Endothelial cell of umbilical vein (primary cell): ENCODE data around the gene ABCG2. TPM values are rescaled to one million over a fixed set of nuclear protein-coding genes. Genes with fewer than 3 reads are reported as not detected.

Experiments used
- BruUV-seq: library from RNA; stranded (reverse); fragments of 400-500 nt; replicated peaks from 2 replicates; lab custom pipeline; 2021; lab: Mats Ljungman, UMichigan
- CTCF ChIA-PET: fragments of 300-600, 350-600 bp; sonication (Branson Sonifier 250); formaldehyde crosslinking; loops from one replicate; lab custom pipeline; 2021; ENCODE audit warnings: antibody characterized with exemption, inconsistent platforms; lab: Charles Lee
- POLR2A ChIA-PET: fragments of 300-600, 350-600 bp; sonication (Branson Sonifier 250); formaldehyde crosslinking; loops from one replicate; lab custom pipeline; 2021; ENCODE audit warnings: antibody characterized with exemption, inconsistent platforms; lab: Charles Lee
- DNase-seq: peaks from one replicate; pipeline ENCODE4 v3.0.0-alpha.2; 2011; ENCODE audit warnings: low read depth, low spot score
- FAIRE-seq: peaks from 2 replicates; lab custom pipeline; 2011; peaks lifted over from hg19 to GRCh38; lab: Jason Lieb, UNC
- H2AFZ ChIP-seq: 2 replicates; pipeline ENCODE4 v1.6.0; 2012; ENCODE audit warnings: low read depth, low read length, control low read depth, inconsistent platforms
- H3K27ac ChIP-seq: 2 replicates; pipeline ENCODE4 v1.5.1; 2011; ENCODE audit warnings: low read depth, mild to moderate bottlenecking, control low read depth, low read length, moderate library complexity; ENCODE audit not compliant: insufficient read depth
- H3K27me3 ChIP-seq, 2 experiments: 2 replicates each; pipeline versions ENCODE4 v1.6.0 to v1.6.1; 2011; ENCODE audit warnings: low read length in 2 of 2, mixed read lengths in 1 of 2; ENCODE audit not compliant: control insufficient read depth in 2 of 2, insufficient read depth in 2 of 2
- H3K36me3 ChIP-seq, 2 experiments: 2 replicates in 1 of 2; 3 replicates in 1 of 2; pipeline ENCODE4 v1.5.1; 2011; ENCODE audit warnings: low read length in 2 of 2, mild to moderate bottlenecking in 1 of 2, moderate library complexity in 1 of 2; ENCODE audit not compliant: control insufficient read depth in 2 of 2, insufficient read depth in 2 of 2; ENCODE audit errors: extremely low read depth in 1 of 2
- H3K4me1 ChIP-seq: 3 replicates; pipeline ENCODE4 v1.5.1; 2011; ENCODE audit warnings: mild to moderate bottlenecking, low read length; ENCODE audit not compliant: control insufficient read depth, insufficient read depth; ENCODE audit errors: extremely low read depth
- H3K4me2 ChIP-seq: 2 replicates; pipeline ENCODE4 v1.6.1; 2011; ENCODE audit warnings: low read length, control low read depth, mixed read lengths; ENCODE audit not compliant: insufficient read depth
- H3K4me3 ChIP-seq, 3 experiments: fragments of 200-600 bp in 1 of 3; sonication (generic), shearing (Covaris generic) in 1 of 3; replicated peaks in 1 of 3; 2 replicates each; pipeline ENCODE4 v1.5.1; 2011 to 2016; ENCODE audit warnings: control low read depth in 3 of 3, low read length in 3 of 3, mild to moderate bottlenecking in 2 of 3, inconsistent platforms in 1 of 3, low read depth in 1 of 3, moderate library complexity in 1 of 3; ENCODE audit not compliant: insufficient read depth in 1 of 3
- H3K79me2 ChIP-seq: 2 replicates; pipeline ENCODE4 v1.6.0; 2012; ENCODE audit warnings: low read length, inconsistent platforms; ENCODE audit not compliant: control insufficient read depth, insufficient read depth
- H3K9ac ChIP-seq: replicated peaks from 2 replicates; pipeline ENCODE3; 2011; ENCODE audit warnings: low read length, control low read depth; ENCODE audit not compliant: insufficient read depth; ENCODE audit errors: extremely low read depth
- H3K9me1 ChIP-seq: replicated peaks from 3 replicates; pipeline ENCODE4 v1.6.0; 2011; ENCODE audit warnings: mild to moderate bottlenecking, low read length; ENCODE audit not compliant: control insufficient read depth, insufficient read depth; ENCODE audit errors: extremely low read depth
- H3K9me3 ChIP-seq: replicated peaks from 2 replicates; pipeline ENCODE4 v1.5.1; 2012; ENCODE audit warnings: low read length, inconsistent platforms; ENCODE audit not compliant: control insufficient read depth, insufficient read depth
- H4K20me1 ChIP-seq: replicated peaks from 2 replicates; pipeline ENCODE3; 2011; ENCODE audit warnings: mild to moderate bottlenecking, low read length; ENCODE audit not compliant: control insufficient read depth, insufficient read depth; ENCODE audit errors: extremely low read depth
- EZH2 ChIP-seq: IDR thresholded peaks from 2 replicates; pipeline ENCODE4 v1.6.1; 2012; ENCODE audit warnings: borderline replicate concordance, low read depth, mild to moderate bottlenecking, moderate library complexity, low read length, inconsistent platforms; ENCODE audit not compliant: severe bottlenecking
- FOS ChIP-seq: IDR thresholded peaks from 2 replicates; pipeline ENCODE4 v1.6.1; 2011; ENCODE audit warnings: mild to moderate bottlenecking, low read length, moderate library complexity, borderline replicate concordance; ENCODE audit not compliant: insufficient read depth
- GATA2 ChIP-seq: IDR thresholded peaks from 2 replicates; pipeline ENCODE4 v1.7.0; 2011; ENCODE audit warnings: low read depth, mild to moderate bottlenecking, moderate library complexity, mixed read lengths, low read length; ENCODE audit not compliant: insufficient read length, insufficient read depth
- JUN ChIP-seq: IDR thresholded peaks from 2 replicates; pipeline ENCODE4 v1.6.1; 2011; ENCODE audit warnings: borderline replicate concordance, low read depth; ENCODE audit not compliant: insufficient read length, insufficient read depth
- MYC ChIP-seq: IDR thresholded peaks from one replicate; pipeline ENCODE4 v1.6.1; 2011; ENCODE audit warnings: mild to moderate bottlenecking, low read depth, low read length
- POLR2A ChIP-seq: IDR thresholded peaks from 2 replicates; pipeline ENCODE4 v1.6.1; 2012; ENCODE audit warnings: low read depth, mild to moderate bottlenecking, control low read depth, low read length
- POLR2AphosphoS5 ChIP-seq: IDR thresholded peaks from 2 replicates; pipeline ENCODE4 v1.6.1; 2012; ENCODE audit warnings: low read depth, mild to moderate bottlenecking, control low read depth, low read length, moderate library complexity; ENCODE audit not compliant: insufficient read depth
- dilution Hi-C: fragments of 300-500 bp; cut with MboI; formaldehyde crosslinking; loops from one replicate; pipeline ENCODE4 v1.15.0; 2019; ENCODE audit warnings: low sequenced_read_pairs; ENCODE audit not compliant: extremely low pct_ligation_motif_present
- intact Hi-C: fragments of 100-400 bp; cut with micrococcal nuclease; formaldehyde crosslinking; loops from one replicate; pipeline ENCODE4 v1.10.0; 2022
- polyA plus RNA-seq, 4 experiments: library from polyadenylated mRNA; depleted of rRNA in 3 of 4; stranded (reverse) in 3 of 4; unstranded in 1 of 4; fragments of >200 nt; gene quantifications; 2 replicates each; pipeline versions ENCODE4 v1.2.1 to v1.2.3, GENCODE V29; 2011 to 2012; ENCODE audit warnings: missing spikeins in 1 of 4
- total RNA-seq: library from RNA; stranded (reverse); gene quantifications from 2 replicates; pipeline ENCODE4 v1.2.3, GENCODE V29; 2021
- TF ChIP-seq, protein P1 (sequence below), 2 donors: IDR thresholded peaks; 1 replicate in 1 of 2; 2 replicates in 1 of 2; pipeline ENCODE4 v1.5.1; 2011; ENCODE audit warnings: low read length in 2 of 2, mild to moderate bottlenecking in 2 of 2, moderate library complexity in 2 of 2, control low read depth in 1 of 2, inconsistent platforms in 1 of 2, low read depth in 1 of 2; ENCODE audit not compliant: insufficient read depth in 1 of 2; ENCODE audit errors: extremely low read depth in 1 of 2
- TF ChIP-seq, protein P2 (sequence below): IDR thresholded peaks from 2 replicates; pipeline ENCODE4 v1.6.1; 2011; ENCODE audit not compliant: insufficient read depth, insufficient read length

Gene ABCG2
- total and polyA plus RNA-seq, 2 donors (not counting 3 experiments of a cell fraction or from before 2014, with no cell fraction given) = 3.4 to 5.0 TPM

DNA sequence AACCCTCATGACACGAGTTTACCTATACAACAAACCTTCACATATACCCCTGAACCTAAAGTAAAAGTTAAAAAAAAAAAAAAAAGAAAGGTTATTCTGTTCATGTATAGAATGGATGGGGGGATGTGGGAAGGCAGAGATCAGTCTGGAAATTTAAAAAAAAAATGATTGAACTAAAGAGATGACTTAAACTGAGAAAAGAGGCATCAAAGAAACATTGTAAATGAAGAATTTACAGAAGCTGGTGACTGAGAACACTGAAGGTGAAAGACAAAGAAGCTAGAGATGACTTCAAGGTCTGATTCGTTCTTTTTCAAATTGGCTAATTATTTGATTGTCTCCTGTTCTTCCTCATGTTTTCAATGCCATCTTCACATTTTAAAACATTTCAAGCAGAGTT is 12.8 kb upstream of the ABCG2 start:
- CTCF ChIA-PET = no interaction called here
- Histone ChIP-seq H3K4me1 (no peaks in the 10 kb centered on the region), H3K4me3 (no peak overlapping the region), H3K79me2 (no peaks in the 10 kb centered on the region), H3K4me2 (no peak overlapping the region), H3K27ac (no peak overlapping the region), H2AFZ (no peak overlapping the region), H3K36me3 (no peaks in the 10 kb centered on the region), H4K20me1 (no peaks in the 10 kb centered on the region), H3K27me3 (no peaks in the 10 kb centered on the region), H3K9me1 (no peaks in the 10 kb centered on the region), H3K9me3 (no peaks in the 10 kb centered on the region), H3K9ac (no peak overlapping the region)
- TF ChIP-seq JUN (no peak), POLR2A (no peak), MYC (no peak), FOS (no peak)
- TF ChIP-seq, protein P1, sequence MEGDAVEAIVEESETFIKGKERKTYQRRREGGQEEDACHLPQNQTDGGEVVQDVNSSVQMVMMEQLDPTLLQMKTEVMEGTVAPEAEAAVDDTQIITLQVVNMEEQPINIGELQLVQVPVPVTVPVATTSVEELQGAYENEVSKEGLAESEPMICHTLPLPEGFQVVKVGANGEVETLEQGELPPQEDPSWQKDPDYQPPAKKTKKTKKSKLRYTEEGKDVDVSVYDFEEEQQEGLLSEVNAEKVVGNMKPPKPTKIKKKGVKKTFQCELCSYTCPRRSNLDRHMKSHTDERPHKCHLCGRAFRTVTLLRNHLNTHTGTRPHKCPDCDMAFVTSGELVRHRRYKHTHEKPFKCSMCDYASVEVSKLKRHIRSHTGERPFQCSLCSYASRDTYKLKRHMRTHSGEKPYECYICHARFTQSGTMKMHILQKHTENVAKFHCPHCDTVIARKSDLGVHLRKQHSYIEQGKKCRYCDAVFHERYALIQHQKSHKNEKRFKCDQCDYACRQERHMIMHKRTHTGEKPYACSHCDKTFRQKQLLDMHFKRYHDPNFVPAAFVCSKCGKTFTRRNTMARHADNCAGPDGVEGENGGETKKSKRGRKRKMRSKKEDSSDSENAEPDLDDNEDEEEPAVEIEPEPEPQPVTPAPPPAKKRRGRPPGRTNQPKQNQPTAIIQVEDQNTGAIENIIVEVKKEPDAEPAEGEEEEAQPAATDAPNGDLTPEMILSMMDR (IDR thresholded peaks at IDR 0.05; ENCODE audit: extremely low read depth in 1 of 2, insufficient read depth in 1 of 2, low read depth in 1 of 2, low read length in 2 of 2) = no peak
- DNase-seq (no peak), FAIRE-seq (no peak)
- dilution Hi-C loops (no loop called here), intact Hi-C loops (no loop called here)
- POLR2A ChIA-PET = no interaction called here
- no TSS peak for BruUV-seq

DNA sequence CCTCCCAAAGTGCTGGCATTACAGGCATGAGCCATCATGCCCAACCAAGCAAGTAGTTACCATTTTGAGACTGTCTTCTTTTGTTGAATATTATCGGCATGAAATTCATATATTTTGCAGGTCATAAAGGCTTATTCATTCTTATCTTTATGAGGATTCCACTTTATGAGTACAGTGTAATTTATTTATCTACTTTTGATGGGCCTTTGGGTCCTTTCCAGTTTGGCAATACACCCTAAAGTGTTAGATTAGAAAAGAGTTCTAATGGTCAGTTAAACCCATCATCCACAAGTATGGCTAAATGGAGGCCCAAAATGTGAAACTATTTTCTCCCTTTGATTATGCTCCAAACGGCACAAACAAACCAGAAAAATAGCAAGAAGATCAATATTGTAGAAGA is 10.9 kb upstream of the ABCG2 start:
- ChIA-PET POLR2A (interaction anchor here (0.7 kb wide), 1 partner anchor 19 kb away, joined by 5 read pairs; no protein-coding TSS in a partner anchor), CTCF (no interaction called here)
- TF ChIP-seq MYC (no peak), FOS (no peak), POLR2AphosphoS5 (no peak), EZH2 (no peak), GATA2 (no peak), JUN (no peak), POLR2A (no peak)
- TF ChIP-seq, protein P1 (IDR thresholded peaks at IDR 0.05; ENCODE audit: extremely low read depth in 1 of 2, insufficient read depth in 1 of 2, low read depth in 1 of 2, low read length in 2 of 2) = no peak
- TF ChIP-seq, protein P2, sequence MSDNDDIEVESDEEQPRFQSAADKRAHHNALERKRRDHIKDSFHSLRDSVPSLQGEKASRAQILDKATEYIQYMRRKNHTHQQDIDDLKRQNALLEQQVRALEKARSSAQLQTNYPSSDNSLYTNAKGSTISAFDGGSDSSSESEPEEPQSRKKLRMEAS = no peak
- H4K20me1 ChIP-seq = no peaks in the 10 kb centered on the region
- no peak overlapping the region for H3K9ac ChIP-seq
- H3K4me2 ChIP-seq = no peak overlapping the region
- no peaks in the 10 kb centered on the region for H3K36me3 ChIP-seq
- intact Hi-C loops = no loop called here
- no peaks in the 10 kb centered on the region for H3K27me3 ChIP-seq
- dilution Hi-C loops = no loop called here
- DNase-seq = no peak
- FAIRE-seq = no peak
- no peaks in the 10 kb centered on the region for H3K4me1 ChIP-seq
- no peaks in the 10 kb centered on the region for H3K9me3 ChIP-seq
- no peaks in the 10 kb centered on the region for H3K9me1 ChIP-seq
- no TSS peak for BruUV-seq
- no peaks in the 10 kb centered on the region for H3K79me2 ChIP-seq
- H3K27ac ChIP-seq = no peak overlapping the region
- no peak overlapping the region for H2AFZ ChIP-seq
- no peak overlapping the region for H3K4me3 ChIP-seq
